Measurements from ENCODE around the gene TPRX2. TPM values are rescaled to one million over a fixed set of nuclear protein-coding genes. Genes with fewer than 3 reads are reported as not detected.

TPRX2 gene
- total and polyA plus RNA-seq, 4 donors: not detected

- no peak for ATAC-seq (ENCODE audit: insufficient read depth, low FRiP score)
- peaks cover 0 to 2% (median 0%) of the 10 kb centered on the region in 5 donors for H3K4me1 ChIP-seq (ENCODE audit: control insufficient read depth in 5 of 5, insufficient read depth in 5 of 5, low read length in 5 of 5)
- 67 to 79% methylated on average over 16 of the region's 16 CpGs for WGBS, 2 donors
These were observed 19.6 kb upstream of the TPRX2 start for GRCh38 chr19:47839411-47839810.

DNA sequence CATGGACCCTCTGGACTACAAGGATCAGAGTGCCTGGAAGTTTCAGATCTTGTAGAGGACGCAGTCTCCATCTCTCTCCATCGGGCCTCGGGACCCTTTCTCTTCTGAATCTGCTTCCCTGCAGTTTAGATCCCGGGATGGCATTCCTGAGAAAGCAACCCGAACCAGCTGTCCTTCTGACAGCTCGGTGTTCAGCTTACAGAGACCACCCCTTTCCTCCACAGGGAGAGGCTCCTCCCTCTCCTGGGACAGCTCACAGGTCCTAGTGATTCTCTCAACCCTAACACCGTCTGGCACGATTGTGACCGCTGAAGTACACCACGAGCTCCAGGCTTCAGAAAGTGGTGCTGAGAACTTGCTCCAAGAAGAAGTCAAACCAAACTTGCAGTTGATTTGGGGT, 19.1 kb upstream of the TPRX2 start:
- H3K36me3 ChIP-seq (ENCODE audit: control insufficient read depth in 4 of 4, insufficient read depth in 4 of 4, low read length in 4 of 4): no peaks in the 10 kb centered on the region
- H3K27me3 ChIP-seq (ENCODE audit: control insufficient read depth in 3 of 3, insufficient read depth in 3 of 3, low read length in 2 of 3): peaks cover 0 to 4% (median 0%) of the 10 kb centered on the region in 3 donors
- H3K27ac ChIP-seq (ENCODE audit: low read depth in 1 of 2, low read length in 1 of 2): no peak overlapping the region
- WGBS, 2 donors: 28 to 39% methylated on average over 10 of the region's 10 CpGs
- TF ChIP-seq, protein P1, sequence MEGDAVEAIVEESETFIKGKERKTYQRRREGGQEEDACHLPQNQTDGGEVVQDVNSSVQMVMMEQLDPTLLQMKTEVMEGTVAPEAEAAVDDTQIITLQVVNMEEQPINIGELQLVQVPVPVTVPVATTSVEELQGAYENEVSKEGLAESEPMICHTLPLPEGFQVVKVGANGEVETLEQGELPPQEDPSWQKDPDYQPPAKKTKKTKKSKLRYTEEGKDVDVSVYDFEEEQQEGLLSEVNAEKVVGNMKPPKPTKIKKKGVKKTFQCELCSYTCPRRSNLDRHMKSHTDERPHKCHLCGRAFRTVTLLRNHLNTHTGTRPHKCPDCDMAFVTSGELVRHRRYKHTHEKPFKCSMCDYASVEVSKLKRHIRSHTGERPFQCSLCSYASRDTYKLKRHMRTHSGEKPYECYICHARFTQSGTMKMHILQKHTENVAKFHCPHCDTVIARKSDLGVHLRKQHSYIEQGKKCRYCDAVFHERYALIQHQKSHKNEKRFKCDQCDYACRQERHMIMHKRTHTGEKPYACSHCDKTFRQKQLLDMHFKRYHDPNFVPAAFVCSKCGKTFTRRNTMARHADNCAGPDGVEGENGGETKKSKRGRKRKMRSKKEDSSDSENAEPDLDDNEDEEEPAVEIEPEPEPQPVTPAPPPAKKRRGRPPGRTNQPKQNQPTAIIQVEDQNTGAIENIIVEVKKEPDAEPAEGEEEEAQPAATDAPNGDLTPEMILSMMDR (IDR thresholded peaks at IDR 0.05; ENCODE audit: control extremely low read depth, extremely low read depth): no peak
- peak in 1 of 3 donors; percentile 15 for DNase-seq
- no peak overlapping the region for H3K9ac ChIP-seq (ENCODE audit: insufficient read depth in 1 of 2, low read length in 2 of 2)
- ATAC-seq (ENCODE audit: insufficient read depth, low FRiP score): peak; percentile 34
- H3K9me3 ChIP-seq (ENCODE audit: control insufficient read depth in 4 of 4, insufficient read depth in 3 of 4, low read length in 3 of 4): peaks cover 0 to 3% (median 0%) of the 10 kb centered on the region in 4 donors
- peaks cover 0 to 2% (median 0%) of the 10 kb centered on the region in 5 donors for H3K4me1 ChIP-seq (ENCODE audit: control insufficient read depth in 5 of 5, insufficient read depth in 5 of 5, low read length in 5 of 5)
- H3K4me3 ChIP-seq: no peak overlapping the region

More at GRCh38 chr19:47839411-47839810, 19.6 kb upstream of the TPRX2 start:
- Histone ChIP-seq H3K9me3 (ENCODE audit: control insufficient read depth in 4 of 4, insufficient read depth in 3 of 4, low read length in 3 of 4) (peaks cover 0 to 3% (median 0%) of the 10 kb centered on the region in 4 donors), H3K27ac (ENCODE audit: low read depth in 1 of 2, low read length in 1 of 2) (no peak overlapping the region), H3K9ac (ENCODE audit: insufficient read depth in 1 of 2, low read length in 2 of 2) (no peak overlapping the region), H3K27me3 (ENCODE audit: control insufficient read depth in 3 of 3, insufficient read depth in 3 of 3, low read length in 2 of 3) (peaks cover 0 to 4% (median 0%) of the 10 kb centered on the region in 3 donors), H3K4me3 (no peak overlapping the region), H3K36me3 (ENCODE audit: control insufficient read depth in 4 of 4, insufficient read depth in 4 of 4, low read length in 4 of 4) (no peaks in the 10 kb centered on the region)
- TF ChIP-seq, protein P1 (IDR thresholded peaks at IDR 0.05; ENCODE audit: control extremely low read depth, extremely low read depth): no peak
- DNase-seq: no peak

DNA sequence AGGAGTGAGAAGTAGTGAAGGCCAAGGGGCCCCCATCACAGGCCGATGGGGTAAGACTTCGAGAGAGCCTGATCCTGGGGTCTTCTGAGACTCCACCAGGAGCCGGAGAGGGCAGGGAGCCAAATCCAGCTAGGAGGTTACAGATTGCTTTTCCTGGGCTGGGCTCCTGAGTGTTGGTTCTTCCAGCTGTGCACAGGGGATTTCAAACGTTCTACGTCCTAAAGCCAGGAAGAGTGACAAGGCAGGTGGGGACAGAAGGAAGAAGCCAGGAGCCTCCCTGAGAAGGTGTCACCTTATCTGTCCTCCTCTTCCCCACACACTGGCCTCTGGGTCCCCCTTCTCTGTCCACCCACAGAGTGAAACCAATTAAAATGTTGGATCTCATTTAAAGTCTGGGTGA, 16.1 kb upstream of the TPRX2 start:
- ATAC-seq (ENCODE audit: insufficient read depth, low FRiP score) (no peak), DNase-seq (no peak)

More for the DNA sequence above, 16.1 kb upstream of the TPRX2 start:
- TF ChIP-seq, protein P1 (IDR thresholded peaks at IDR 0.05; ENCODE audit: control extremely low read depth, extremely low read depth): no peak
- Histone ChIP-seq H3K9me3 (ENCODE audit: control insufficient read depth in 4 of 4, insufficient read depth in 3 of 4, low read length in 3 of 4) (peaks cover 0 to 3% (median 0%) of the 10 kb centered on the region in 4 donors), H3K4me3 (no peak overlapping the region), H3K4me1 (ENCODE audit: control insufficient read depth in 5 of 5, insufficient read depth in 5 of 5, low read length in 5 of 5) (no peaks in the 10 kb centered on the region), H3K36me3 (ENCODE audit: control insufficient read depth in 4 of 4, insufficient read depth in 4 of 4, low read length in 4 of 4) (no peaks in the 10 kb centered on the region), H3K27ac (ENCODE audit: low read depth in 1 of 2, low read length in 1 of 2) (no peak overlapping the region), H3K9ac (ENCODE audit: insufficient read depth in 1 of 2, low read length in 2 of 2) (no peak overlapping the region), H3K27me3 (ENCODE audit: control insufficient read depth in 3 of 3, insufficient read depth in 3 of 3, low read length in 2 of 3) (peaks cover 0 to 4% (median 2%) of the 10 kb centered on the region in 3 donors)
- WGBS, 2 donors: 42 to 70% methylated on average over 5 of the region's 5 CpGs

Data from lung (tissue), 12 donors.